BJ (cell line): ENCODE measurements around the gene CUL7. TPM values are rescaled to one million over a fixed set of nuclear protein-coding genes. Genes with fewer than 3 reads are reported as not detected.

ENCODE experiments used
- CTCF ChIA-PET: fragments of 350-600 bp; formaldehyde crosslinking; extraction: SDS; loops from one replicate; lab custom pipeline; 2021; ENCODE audit warnings: antibody characterized with exemption, inconsistent platforms; lab: Yijun Ruan, JAX
- POLR2A ChIA-PET: fragments of 300-600 bp; sonication (Branson Sonifier 250); formaldehyde crosslinking; extraction: SDS; loops from one replicate; lab custom pipeline; 2021; ENCODE audit warnings: antibody characterized with exemption; lab: Charles Lee
- DNase-seq: peaks from one replicate; pipeline ENCODE4 v3.0.0-alpha.2; 2011; ENCODE audit warnings: low read depth
- H3K27me3 ChIP-seq: 2 replicates; pipeline ENCODE4 v1.6.0; 2011; ENCODE audit warnings: low read length; ENCODE audit not compliant: control insufficient read depth, insufficient read depth
- H3K36me3 ChIP-seq: 2 replicates; pipeline ENCODE4 v1.5.1; 2011; ENCODE audit warnings: low read length; ENCODE audit not compliant: control insufficient read depth, insufficient read depth
- H3K4me3 ChIP-seq: 2 replicates; pipeline ENCODE4 v1.5.1; 2011; ENCODE audit warnings: low read depth, mild to moderate bottlenecking, control low read depth, low read length
- polyA plus RNA-seq: library from polyadenylated mRNA; depleted of rRNA; stranded (reverse); fragments of >200 nt; gene quantifications from 2 replicates; pipeline ENCODE4 v1.2.3, GENCODE V29; 2011
- TF ChIP-seq, protein P1 (sequence below): IDR thresholded peaks from 2 replicates; pipeline ENCODE4 v1.5.1; 2011; ENCODE audit warnings: low read depth, mild to moderate bottlenecking, control low read depth, inconsistent platforms, low read length, moderate library complexity; ENCODE audit not compliant: insufficient read depth

The CUL7 gene
- polyA plus RNA-seq, 1 experiment, result 50.7 TPM

DNA sequence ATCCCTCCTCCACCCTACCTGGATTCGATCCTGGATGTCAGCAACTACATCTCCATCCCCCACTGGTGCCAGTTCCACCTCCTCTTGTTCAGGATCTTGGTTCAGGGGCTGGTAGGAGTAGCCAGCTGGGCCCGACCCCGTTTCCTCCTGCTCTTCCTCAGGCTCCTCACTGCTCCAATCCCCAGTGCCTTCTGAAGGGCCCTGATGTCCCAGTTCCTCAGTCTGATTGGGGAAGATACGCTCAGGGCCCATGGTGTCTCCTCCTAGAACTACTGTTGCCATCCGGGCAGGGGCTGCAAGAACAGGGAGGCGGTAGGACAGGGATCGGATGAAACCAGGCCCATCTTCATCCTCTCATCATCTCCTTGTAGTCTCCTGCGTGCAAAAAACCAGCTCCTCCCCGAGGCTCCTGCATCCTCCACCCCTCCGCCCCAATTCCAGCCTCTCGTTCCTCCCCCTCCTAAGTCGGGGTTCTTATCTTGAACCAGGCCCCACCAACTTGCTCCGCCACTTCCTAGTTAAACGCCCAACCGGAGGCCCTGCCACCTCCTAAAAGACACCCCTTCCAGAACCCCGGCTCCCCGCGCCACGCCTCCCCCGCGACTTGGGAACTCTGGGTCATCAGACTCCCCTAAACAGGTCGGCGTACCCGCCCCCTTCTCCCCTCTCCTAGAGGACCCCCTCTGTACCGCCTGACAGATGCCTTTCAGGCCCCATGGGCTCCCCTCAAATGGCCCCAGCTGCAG is 40.4 kb downstream of the CUL7 start:
- POLR2A ChIA-PET, result no interaction called here
- Histone ChIP-seq H3K27me3 (no peaks in the 10 kb centered on the region), H3K36me3 (peaks cover 15% of the 10 kb centered on the region), H3K4me3 (peak overlapping the region; percentile 97)
- no peak for DNase-seq
- CTCF ChIA-PET, result interaction anchor here (0.6 to 2.3 kb wide), 5 partner anchors 10 to 130 kb away, joined by 3 to 5 read pairs (median 5); partner anchors contain the start of gene CUL7
- TF ChIP-seq, protein P1, sequence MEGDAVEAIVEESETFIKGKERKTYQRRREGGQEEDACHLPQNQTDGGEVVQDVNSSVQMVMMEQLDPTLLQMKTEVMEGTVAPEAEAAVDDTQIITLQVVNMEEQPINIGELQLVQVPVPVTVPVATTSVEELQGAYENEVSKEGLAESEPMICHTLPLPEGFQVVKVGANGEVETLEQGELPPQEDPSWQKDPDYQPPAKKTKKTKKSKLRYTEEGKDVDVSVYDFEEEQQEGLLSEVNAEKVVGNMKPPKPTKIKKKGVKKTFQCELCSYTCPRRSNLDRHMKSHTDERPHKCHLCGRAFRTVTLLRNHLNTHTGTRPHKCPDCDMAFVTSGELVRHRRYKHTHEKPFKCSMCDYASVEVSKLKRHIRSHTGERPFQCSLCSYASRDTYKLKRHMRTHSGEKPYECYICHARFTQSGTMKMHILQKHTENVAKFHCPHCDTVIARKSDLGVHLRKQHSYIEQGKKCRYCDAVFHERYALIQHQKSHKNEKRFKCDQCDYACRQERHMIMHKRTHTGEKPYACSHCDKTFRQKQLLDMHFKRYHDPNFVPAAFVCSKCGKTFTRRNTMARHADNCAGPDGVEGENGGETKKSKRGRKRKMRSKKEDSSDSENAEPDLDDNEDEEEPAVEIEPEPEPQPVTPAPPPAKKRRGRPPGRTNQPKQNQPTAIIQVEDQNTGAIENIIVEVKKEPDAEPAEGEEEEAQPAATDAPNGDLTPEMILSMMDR, result no peak

DNA sequence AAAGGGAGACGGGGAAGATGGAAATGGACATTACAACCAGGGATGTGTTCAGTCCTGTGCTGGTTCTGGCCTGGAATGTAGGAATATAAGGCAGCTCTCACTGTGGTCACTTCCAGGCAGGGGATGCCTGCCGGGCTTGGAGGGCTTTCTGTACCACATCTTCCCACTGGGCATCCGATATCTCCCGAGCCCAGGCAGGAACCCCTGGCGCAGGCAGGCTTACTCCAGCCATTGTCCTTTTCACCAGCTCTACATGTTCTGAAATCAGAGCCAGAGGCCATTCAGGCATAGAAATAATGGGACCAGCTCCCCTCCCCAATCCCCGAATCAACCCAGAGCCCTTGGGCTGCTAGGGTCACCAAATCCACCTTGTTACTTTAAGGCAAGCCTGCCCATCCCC is 41.3 kb downstream of the CUL7 start:
- POLR2A ChIA-PET, result no interaction called here
- CTCF ChIA-PET, result interaction anchor here (0.8 to 2.3 kb wide), 4 partner anchors 13 to 131 kb away, joined by 3 to 5 read pairs (median 4); no protein-coding TSS in a partner anchor
- Histone ChIP-seq H3K36me3 (peaks cover 10% of the 10 kb centered on the region), H3K27me3 (no peaks in the 10 kb centered on the region), H3K4me3 (no peak overlapping the region; the same call in 1 of the 2 replicates)
- TF ChIP-seq, protein P1, result no peak
- DNase-seq, result no peak

DNA sequence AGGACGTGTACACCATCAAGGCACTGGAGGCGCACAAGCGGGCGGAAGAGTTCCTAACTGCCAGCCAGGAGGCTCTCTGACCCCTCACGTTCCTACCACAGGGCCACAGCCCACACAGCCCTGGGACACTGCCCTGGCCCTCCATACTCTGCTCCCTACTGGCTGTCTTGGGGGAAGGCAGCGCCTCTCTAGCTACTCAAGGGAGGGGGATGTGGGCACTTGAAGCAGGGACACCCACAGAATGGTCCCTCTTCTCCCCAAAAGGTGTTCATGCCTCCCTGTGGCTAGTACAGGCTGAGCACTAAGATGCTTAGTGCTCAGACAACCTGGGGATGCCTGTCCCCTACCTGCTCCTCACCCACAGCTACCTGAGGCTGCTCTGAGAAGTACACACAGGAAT is 42.4 kb downstream of the CUL7 start:
- TF ChIP-seq, protein P1, result no peak
- H3K27me3 ChIP-seq, result no peaks in the 10 kb centered on the region
- no peak overlapping the region for H3K4me3 ChIP-seq
- ChIA-PET CTCF (interaction anchor here (0.8 to 1.6 kb wide), 6 partner anchors 8 to 132 kb away, joined by 3 to 7 read pairs (median 4); partner anchors contain the start of genes PPP2R5D and RRP36), POLR2A (interaction anchor here (0.7 kb wide), 1 partner anchor 24 kb away, joined by 3 read pairs; no protein-coding TSS in a partner anchor)
- no peak for DNase-seq
- peaks cover 12% of the 10 kb centered on the region for H3K36me3 ChIP-seq

DNA sequence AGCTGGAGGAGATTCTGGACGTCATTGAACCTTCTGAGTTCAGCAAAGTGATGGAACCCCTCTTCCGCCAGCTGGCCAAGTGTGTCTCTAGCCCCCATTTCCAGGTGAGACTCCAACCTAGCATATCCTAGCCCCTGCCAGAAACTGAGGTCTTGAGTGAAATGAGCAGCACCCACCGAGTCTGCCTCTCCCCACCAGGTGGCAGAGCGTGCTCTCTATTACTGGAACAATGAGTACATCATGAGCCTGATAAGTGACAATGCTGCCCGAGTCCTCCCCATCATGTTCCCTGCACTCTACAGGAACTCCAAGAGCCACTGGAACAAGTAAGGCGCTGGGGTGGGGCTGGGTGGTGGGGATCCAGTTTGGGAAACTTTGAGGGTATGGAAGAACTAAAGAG is 44.5 kb downstream of the CUL7 start:
- CTCF ChIA-PET, result interaction anchor here (1.0 to 3.7 kb wide), 3 partner anchors 12 to 134 kb away, joined by 3 to 16 read pairs (median 8); no protein-coding TSS in a partner anchor
- POLR2A ChIA-PET, result no interaction called here
- no peaks in the 10 kb centered on the region for H3K27me3 ChIP-seq
- TF ChIP-seq, protein P1, result peak; percentile 59
- H3K4me3 ChIP-seq, result no peak overlapping the region
- H3K36me3 ChIP-seq, result peaks cover 12% of the 10 kb centered on the region
- DNase-seq, result no peak

DNA sequence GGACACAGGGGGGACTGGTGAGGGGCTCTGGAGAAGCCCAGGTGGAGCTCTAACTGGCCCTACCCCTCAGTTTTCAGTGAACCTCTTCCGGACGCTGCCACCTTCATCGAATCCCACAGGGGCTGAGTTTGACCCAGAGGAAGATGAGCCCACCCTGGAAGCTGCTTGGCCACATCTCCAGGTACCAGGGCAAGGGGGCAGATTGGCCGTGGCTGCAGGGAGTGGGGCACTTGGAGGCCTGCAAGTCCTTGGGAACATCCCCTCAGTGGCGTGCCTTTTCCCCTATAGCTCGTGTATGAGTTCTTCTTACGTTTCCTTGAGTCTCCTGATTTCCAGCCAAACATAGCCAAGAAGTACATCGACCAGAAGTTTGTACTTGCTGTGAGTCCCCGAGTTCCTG is 46.5 kb downstream of the CUL7 start:
- Histone ChIP-seq H3K36me3 (peaks cover 10% of the 10 kb centered on the region), H3K4me3 (no peak overlapping the region), H3K27me3 (no peaks in the 10 kb centered on the region)
- ChIA-PET CTCF (interaction anchor here (0.8 to 3.7 kb wide), 4 partner anchors 10 to 106 kb away, joined by 3 to 16 read pairs (median 4); no protein-coding TSS in a partner anchor), POLR2A (no interaction called here)
- no peak for DNase-seq
- TF ChIP-seq, protein P1, result no peak
